HEK293 (cell line): ENCODE data around the gene ARHGEF5.

Experiments
- YY1 ChIP-seq: fragments of 450-650 bp; formaldehyde crosslinking; IDR thresholded peaks from 2 replicates; pipeline ENCODE4 v1.5.1; 2018; ENCODE audit warnings: missing biosample characterization, missing genetic modification characterization
- ZNF10 ChIP-seq: fragments of 450-650 bp; formaldehyde crosslinking; IDR thresholded peaks from 2 replicates; pipeline ENCODE4 v1.5.1; 2017; ENCODE audit warnings: missing biosample characterization, missing genetic modification characterization
- ZNF138 ChIP-seq: fragments of 450-650 bp; formaldehyde crosslinking; IDR thresholded peaks from 2 replicates; pipeline ENCODE4 v1.5.1; 2016; ENCODE audit warnings: missing biosample characterization, missing genetic modification characterization, borderline replicate concordance
- TF ChIP-seq, protein P1 (sequence below): fragments of 450-650 bp; formaldehyde crosslinking; IDR thresholded peaks from 2 replicates; pipeline ENCODE4 v1.5.1; 2016; ENCODE audit warnings: missing biosample characterization, missing genetic modification characterization

DNA sequence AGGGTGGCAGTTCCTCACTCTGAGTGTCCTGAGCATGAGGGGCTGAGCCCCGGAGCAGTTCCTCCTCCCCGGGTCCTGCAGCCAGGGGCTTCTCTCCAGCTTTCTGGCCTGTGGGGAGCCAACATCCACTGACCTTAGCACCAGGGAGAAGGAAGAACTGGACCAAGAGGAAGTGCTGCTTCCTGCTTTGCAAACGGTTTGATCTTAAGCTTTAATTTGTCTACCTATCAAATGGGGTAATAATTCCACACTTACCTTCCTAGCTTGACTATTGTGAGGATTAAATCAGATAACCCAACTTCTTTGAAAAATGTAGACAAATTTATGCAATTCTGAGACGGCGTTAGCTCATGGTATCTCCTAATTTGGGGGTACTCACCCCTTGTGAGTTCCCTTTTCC, 46.3 kb downstream of the ARHGEF5 start:
- TF ChIP-seq, protein P1, sequence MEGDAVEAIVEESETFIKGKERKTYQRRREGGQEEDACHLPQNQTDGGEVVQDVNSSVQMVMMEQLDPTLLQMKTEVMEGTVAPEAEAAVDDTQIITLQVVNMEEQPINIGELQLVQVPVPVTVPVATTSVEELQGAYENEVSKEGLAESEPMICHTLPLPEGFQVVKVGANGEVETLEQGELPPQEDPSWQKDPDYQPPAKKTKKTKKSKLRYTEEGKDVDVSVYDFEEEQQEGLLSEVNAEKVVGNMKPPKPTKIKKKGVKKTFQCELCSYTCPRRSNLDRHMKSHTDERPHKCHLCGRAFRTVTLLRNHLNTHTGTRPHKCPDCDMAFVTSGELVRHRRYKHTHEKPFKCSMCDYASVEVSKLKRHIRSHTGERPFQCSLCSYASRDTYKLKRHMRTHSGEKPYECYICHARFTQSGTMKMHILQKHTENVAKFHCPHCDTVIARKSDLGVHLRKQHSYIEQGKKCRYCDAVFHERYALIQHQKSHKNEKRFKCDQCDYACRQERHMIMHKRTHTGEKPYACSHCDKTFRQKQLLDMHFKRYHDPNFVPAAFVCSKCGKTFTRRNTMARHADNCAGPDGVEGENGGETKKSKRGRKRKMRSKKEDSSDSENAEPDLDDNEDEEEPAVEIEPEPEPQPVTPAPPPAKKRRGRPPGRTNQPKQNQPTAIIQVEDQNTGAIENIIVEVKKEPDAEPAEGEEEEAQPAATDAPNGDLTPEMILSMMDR, result no peak
- no peak for TF ChIP-seq YY1 (tag by site-specific recombination)
- TF ChIP-seq ZNF138 (tag by site-specific recombination), result no peak
- no peak for TF ChIP-seq ZNF10
